Astrocyte of the hippocampus (primary cell): ENCODE measurements around the gene USP35.
"Not testable (repeated sequence)": the region's sequence is repeated elsewhere in the genome, so short reads cannot be mapped to it uniquely, and the experiment has no call there.

Experiments used
- DNase-seq: peaks from one replicate; pipeline ENCODE4 v3.0.0; 2011; ENCODE audit warnings: low read depth, low spot score

The USP35 gene

GRCh38 chr11:78216571-78217287, 28.0 kb downstream of the USP35 start:
- no peak for DNase-seq

DNA sequence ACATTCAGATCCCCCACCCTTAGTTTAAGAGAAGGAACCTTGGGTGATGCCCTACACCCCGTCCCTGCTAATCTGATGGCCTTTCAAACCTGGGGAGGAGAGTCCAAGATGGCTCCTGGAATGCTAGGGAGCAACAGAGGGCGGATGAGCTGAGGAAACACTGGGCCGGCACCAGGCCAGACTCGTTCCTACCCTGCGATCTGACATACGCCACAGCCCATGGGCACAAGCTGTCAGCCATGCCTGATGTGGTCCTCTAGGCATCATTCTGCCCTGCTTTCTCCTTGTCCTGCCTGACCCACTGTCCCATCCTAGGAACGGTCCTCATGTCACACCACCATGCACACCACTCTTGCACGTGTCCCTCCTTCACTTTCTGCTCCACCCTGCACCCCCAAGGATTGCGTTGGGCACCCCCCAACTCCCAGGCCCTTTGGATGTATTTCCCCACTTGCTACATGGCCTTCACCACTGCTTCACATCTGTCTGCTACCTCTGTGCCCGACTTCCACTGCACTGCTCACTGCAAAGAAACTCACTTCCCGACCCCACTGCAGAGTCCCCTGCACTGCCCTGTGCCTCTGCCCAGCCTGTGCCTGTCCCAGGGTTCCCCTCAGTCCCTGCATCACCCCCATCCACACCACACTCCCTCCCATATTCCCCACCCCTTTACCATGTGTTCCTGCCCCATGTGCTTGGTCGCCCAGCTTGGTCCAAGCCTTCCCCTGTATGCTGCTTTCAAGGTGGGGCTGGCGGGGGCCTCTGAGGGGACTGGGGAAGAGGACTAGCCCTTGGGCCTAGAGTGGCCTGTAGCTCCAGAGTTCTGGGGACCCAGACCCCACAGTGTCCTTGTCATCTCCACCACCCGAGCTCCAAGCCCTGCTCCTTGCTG, 29.2 kb downstream of the USP35 start:
- DNase-seq, result no peak

GRCh38 chr11:78218707-78219492, 30.2 kb downstream of the USP35 start:
- no peak for DNase-seq

DNA sequence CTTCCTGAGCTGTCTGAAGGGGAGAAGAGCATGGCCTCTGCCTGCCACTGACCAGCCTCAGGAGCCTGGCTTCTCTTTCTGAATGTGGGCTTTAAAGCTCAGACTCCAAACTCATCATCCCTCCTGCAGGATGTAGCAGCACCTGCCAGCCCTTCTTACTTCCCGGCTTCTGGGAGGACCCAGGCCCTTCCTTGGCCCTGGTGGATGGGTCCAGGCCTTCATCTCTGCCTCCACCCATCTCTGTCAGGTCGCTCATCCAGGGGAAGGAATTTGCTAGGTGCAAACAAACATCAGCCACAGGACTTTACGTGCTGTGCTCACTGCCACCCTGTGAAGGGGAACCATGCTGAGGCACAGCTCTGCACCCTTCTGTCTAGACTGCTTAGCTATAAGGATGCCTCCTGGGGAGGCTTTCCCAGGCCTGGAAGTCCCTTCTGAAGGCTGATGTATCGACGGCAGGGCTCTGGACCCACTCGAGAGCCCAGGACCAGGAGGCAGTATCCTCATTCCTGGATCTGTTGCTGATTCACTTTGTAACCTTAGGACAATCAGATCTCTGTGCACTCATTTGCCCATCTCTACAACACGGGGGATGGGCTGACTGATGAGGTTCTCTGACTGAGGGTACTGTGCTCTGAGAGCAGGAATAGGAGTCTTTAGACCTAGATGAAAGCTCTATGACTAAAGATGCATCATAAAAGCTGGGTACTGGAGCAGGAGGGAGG, 30.9 kb downstream of the USP35 start:
- no peak for DNase-seq

DNA sequence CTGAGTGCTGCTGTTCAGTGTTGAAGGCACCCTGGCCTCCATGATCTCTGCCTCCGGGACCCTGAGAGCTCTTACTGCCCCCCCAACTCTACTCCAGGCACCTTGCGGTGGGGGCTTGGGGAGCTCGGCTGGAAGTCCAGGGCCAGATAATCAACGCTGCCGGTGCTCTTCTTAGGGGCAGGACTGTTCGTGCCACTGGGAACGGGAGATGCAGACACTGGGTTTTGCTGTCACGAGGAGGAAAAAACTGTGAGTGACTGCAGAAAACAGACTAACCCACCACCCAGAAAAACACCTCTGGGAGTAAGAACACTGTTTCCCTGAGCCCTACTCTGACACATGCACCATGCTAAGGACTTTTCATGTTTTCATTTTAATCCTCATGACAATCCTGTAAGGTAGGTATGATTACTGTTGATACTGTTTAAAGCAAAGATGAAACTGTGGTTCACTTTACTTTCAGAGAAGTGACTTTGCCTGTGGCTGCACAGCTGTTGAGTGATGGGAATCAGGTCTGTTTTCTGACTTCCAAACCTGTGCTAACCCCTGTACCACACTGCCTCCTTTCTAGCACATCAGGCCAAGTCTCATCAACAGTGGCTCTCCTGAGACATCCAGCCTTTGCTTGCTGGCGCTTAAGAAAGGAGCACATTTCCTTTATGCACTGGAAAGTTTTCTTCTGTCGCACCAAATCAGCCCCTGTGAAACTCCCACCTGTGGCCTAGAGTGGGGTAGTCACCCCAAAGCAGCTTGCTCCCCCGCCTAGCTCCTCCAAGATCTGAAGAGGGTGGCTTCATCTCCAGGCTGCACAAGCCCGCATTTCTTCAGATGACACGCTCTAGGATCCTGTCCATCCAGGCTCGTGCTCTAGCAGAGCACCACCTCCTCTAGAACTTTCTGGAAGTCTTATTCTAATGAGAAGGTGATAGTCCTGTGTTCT, 31.8 kb downstream of the USP35 start:
- no peak for DNase-seq

DNA sequence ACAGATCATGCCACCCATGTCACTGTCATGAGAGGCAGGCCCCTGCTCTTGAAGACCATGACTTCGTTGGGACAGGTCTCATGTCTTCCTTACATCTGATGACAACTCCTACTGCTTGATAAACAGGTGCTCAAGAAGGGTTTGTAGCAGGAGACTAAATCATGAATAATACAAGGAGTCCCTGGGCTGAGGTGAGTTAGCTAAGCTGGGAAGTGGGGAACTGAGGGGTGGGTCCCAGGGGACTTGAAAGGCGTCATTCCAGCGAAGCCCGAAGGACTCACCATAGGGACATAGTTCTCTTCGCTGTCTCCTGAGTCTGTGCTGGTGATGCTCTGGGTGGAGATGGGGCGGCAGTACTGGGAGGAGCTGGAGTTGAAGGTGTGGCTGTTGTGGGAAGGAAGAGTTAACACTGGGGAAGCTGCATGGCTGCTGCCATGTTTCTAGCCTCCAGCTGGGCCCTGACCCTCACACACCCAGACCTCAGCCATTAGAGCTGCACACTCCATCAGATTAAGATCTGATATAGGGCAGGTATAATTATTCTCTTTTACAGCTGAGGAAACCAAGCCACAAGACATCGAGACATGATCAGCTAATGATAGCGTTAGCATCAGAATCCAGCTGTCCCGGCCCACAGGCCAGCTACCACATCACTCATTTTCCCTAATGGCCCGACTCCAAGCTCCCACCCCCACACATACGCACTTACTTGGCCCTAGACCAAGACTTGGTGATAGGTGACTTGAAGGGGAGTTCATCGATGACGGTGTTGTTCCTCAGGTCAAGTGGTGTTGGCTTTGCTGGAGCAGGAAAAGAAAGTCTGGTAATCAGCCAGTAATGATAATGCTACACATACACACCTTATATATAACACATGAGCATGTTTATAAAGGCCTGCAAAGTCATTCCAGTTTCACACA, 32.9 kb downstream of the USP35 start:
- no peak for DNase-seq

DNA sequence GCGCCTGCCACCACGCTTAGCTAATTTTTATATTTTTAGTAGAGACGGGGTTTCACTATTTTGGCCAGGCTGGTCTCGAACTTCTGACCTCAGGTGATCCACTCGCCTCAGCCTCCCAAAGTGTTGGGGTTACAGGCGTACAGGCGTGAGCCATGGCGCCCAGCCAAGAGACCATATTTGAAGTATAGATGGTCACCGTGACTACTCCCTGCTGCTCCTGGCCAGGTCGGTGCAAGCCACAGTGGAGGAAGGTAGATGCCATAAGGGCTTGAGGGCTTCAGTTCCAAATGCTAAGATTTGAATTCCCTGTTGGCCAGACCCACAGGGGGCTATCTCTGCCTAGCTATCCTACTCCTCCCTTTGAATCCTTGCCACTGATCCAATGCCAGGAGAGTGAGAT, 34.0 kb downstream of the USP35 start:
- not testable (repeated sequence) for DNase-seq

DNA sequence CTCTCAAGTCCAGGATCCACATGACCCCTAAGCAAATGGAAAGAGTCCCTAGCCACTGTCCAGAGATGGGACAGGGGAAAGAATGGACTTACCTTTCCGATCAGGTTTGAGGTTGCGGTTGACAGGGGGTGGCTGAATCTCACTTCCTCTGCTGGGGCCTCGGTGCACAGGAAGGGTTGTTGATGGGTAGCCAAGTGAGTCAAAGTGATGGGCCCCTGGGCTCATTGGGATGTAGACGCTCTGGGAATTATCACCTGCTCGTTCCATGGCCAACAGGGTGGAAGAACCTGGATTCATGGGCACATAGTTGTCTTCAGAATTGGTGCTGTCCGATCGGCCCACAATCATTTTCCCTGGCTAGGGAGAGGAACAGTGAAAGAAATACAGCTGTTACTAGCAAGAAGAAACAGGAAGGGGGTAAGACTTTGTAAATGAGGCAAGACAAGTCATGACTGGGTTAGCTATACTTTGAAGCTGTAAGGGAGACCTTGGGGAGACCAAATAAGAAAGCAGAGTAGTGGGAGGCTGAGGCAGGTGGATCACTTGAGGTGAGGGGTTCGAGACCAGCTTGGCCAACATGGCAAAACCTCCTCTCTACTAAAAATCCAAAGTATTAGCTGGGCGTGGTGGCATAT, 34.7 kb downstream of the USP35 start:
- DNase-seq, result no peak

DNA sequence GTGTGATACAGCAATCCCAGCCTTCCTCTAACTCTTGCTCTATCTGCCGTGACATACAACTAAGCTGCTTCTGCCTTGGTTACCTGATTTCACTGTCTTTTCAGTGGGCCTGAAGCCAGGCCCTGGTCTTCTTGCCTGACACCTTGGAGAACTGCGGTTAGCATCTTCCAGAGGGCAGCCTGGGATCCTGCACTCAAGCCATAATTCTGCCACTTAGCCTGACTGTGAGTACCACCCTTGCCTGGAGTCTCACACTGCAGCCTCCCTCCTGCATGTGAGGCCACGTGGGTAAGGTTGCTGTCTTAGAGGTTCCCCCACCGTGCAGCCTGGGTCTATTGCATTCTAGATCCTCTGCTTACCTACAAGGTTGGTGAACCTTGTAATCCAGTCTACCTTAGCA, 35.8 kb downstream of the USP35 start:
- no peak for DNase-seq

DNA sequence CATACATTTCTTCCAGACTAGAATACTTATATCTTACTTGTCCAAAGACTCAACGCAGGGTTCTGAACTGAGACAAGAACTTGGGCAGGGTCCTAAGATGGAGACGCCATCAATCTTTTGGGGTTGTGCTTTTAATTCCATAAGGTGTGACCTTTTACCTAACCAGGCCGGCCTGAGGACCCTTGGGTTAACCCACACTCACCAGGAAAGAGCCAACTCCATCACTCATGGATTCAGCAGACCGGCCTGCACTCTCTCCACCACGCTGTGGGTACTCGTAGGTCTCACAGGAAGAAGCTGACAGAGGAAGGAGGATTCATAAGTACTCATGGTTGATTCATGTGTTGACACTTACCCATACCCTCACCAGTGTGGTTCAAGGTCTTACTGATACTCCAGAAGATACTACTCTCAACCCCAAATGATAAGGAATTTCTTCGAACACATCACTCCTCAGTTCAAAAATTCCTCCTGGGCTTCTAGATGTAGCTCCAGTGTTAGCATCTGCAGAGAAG, 36.2 kb downstream of the USP35 start:
- DNase-seq, result no peak

DNA sequence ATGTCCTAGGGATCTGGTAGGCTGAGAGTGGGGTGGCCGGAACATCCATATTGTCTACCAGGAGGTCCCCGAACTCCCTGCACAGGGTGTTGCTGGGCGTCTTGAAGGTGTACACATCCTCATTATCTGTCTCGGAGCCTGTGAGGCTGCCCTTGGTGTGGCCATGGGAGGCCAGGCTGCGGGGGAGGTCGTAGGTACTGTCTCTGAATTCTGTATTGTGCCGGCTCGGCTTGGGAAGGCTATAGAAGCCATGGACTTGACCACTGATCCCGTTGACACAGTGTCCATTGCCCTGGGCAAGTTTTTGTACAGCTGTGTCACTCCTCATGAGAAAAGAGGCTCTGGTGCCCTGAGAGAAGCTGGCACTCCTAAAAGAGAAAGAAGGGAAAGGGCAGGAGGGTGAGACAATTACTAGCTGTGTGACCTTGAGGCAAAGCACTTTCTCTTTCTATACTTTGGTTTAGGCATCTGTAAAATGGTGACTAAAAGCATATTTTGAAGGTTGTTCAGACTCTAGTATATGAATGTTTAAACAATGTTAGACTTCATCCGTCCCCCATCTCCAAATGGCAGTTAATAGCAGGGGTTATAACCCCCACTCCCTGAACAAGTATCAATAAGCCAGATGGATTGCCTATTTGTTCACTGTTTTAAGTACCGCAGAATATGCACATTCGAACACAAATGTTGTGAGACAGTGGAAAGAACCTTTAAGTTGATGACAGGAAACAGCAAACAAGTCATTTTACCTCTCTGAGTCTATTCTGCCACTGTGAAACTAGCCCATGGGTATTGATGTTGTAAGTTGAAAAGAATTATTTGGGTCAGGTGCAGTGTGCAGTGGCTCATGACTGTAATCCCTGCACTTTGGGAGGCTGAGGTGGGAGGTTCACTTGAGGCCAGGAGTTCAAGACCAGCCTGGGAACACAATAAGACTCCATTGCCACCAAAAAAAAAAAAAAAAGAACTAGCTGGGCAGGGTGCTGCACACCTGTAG, 38.3 kb downstream of the USP35 start:
- no peak for DNase-seq

- DNase-seq, result no peak
Observed at GRCh38 chr11:78227921-78228320, 39.2 kb downstream of the USP35 start.

GRCh38 chr11:78228467-78228866, 39.7 kb downstream of the USP35 start:
- peak; percentile 68 for DNase-seq

- DNase-seq, result no peak
Observed at GRCh38 chr11:78229106-78229505, 40.4 kb downstream of the USP35 start.

GRCh38 chr11:78230161-78230877, 41.6 kb downstream of the USP35 start:
- no peak for DNase-seq

DNA sequence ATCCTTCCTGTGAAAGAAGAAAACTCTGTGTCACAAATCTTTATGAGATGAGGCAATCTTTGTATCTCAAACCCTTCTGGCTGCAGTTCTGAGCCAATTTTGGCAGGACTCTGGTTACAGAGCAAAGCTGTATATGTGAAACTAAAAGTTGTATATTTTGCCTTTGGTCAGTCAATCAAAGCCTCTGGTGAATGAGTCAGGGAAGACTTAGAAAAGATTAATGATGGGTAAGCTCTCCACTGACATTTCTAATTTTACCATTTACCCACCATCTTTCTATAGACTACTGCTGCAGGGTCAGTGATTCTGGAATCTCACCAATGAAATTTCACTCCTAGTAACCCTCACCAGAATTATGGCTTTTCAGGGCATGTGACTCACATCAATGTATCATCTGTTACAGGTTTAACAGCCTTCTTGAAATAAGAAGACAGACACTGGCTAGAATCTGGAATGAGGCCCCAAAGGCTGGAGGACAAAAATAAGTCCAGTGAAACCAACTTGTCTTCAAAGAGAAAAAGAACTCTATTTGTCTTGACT, 43.3 kb downstream of the USP35 start:
- DNase-seq, result peak; percentile 40
